HG02588 (cell line): ENCODE results near the gene SVIL.
"Not testable (repeated sequence)": the region's sequence is repeated elsewhere in the genome, so short reads cannot be mapped to it uniquely, and the experiment has no call there.

Experiments used
- ATAC-seq: cut with Tn5 transposase; IDR thresholded peaks from one replicate; pipeline ENCODE4 v1.9.1; 2021; ENCODE audit warnings: mild to moderate bottlenecking, moderate library complexity; ENCODE audit not compliant: unreplicated experiment

The SVIL gene

DNA sequence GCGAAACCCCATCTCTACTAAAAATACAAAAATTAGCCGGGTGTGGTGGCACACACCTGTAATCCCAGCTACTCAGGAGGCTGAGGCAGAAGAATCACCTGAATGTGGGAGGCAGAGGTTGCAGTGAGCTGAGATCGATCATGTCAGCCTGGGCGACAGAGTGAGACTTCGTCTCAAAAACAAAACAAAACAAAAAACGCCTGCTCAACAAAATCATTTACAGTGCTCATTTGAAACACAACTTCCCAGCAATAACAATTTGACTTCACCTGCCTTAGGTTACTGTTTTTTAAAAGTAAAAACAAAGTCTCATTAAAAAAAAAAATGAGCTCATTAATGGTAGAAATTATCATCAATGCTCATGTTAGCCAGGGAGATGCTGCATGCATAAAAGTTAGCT, 10.4 kb downstream of the SVIL start:
- ATAC-seq, result not testable (repeated sequence)

- no peak for ATAC-seq
These were observed 11.0 kb downstream of the SVIL start for GRCh38 chr10:29623797-29624196.

DNA sequence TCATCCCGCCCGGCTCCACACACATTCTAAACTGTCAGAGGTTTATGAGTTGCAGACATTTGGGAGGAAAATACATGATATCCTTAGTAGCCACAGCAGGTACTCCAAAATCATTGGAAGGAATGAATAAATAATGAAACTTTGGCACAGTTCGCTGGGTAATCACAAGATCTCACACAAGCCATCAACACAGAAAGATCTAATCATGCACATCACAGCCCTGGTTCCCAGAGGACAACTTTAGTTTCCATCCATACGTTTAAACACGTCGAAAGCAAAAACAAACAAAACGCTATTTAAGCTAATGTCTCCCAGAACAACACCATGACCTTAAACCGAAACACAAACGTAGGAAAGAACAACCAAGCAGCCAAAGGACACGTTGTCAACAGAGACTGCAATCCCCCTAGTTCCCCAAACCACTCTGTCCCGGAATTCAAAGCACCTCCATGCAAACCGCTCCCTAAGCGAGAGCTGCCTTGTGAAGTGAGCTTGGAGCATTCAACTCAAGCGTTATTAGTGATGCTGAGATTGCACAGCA, 12.3 kb downstream of the SVIL start:
- no peak for ATAC-seq

- no peak for ATAC-seq
These were observed 13.6 kb downstream of the SVIL start for GRCh38 chr10:29621161-29621560.

- ATAC-seq, result no peak
These were observed 14.6 kb downstream of the SVIL start for GRCh38 chr10:29620112-29620690.

DNA sequence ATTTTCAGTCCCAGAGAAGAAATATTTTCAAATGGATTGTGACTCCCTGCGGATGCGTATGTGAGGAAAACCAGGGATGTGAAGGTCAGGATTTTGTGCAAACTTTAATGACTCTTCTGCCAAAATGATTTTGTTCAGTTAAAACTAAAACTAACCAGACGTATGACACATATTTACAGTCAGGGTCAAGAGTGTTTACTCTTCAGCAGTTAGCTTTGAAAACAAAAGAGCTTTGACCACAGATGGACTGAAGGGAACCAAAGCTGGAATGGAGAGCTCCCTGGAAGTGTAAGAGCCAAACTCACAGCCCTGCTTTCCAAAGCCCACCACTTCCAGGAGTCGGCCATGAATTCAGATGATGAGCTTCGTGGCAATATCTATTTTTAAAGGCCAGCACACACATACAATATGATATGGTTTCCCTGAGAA, 15.5 kb downstream of the SVIL start:
- no peak for ATAC-seq

- no peak for ATAC-seq
These were observed 16.2 kb downstream of the SVIL start for GRCh38 chr10:29618341-29619171.

DNA sequence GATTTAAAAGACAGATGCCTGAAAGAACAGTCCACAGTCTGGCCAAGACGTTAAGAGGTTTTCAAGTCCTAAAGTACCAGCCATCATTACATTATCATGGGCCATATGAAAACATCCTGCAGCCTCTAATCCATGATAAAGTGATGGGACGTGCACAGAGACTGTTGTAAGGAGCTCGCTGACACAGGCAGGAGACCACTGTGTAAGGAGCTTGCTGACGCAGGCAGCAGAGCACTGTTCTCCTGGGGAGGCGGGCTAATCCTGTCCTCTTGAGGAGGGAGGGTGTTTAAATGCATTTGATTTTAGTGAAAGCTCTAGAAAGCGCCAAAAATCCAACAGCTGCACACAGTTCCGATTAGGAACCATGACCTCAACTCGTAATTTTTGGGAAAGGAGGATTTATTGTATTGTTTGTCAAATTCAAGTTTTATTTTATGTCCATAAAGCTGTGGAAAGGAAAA, 16.9 kb downstream of the SVIL start:
- no peak for ATAC-seq

DNA sequence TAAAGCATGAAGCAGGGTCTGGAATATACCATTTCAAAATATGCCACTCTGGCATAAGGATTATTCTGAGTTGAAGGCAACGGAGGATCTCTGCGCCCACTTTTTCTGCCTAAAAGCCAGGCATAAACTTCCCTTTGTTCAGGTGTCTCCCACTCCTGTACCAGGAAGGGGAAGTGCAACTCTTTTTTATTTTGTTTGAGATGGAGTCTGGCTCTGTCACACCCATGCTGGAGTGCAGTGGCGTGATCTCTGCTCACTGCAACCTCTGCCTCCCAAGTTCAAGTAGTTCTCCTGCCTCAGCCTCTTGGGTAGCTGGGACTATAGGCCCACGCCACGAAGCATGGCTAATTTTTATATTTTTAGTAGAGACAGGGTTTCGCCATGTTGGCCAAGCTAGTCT, 18.2 kb downstream of the SVIL start:
- no peak for ATAC-seq

- ATAC-seq, result no peak
These were observed 19.6 kb downstream of the SVIL start for GRCh38 chr10:29615195-29615594.

DNA sequence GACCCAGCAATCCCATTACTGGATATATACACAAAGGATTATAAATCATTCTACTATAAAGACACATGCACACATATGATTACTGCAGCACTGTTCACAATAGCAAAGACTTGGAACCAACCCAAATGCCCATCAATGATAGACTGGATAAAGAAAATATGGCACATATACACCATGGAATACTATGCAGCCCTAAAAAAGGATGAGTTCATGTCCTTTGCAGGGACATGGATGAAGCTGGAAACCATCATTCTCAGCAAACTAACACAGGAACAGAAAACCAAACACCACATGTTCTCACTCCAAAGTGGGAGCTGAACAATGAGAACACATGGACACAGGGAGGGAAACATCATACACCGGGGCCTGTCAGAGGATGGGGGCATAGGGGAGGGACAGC, 20.5 kb downstream of the SVIL start:
- not testable (repeated sequence) for ATAC-seq

DNA sequence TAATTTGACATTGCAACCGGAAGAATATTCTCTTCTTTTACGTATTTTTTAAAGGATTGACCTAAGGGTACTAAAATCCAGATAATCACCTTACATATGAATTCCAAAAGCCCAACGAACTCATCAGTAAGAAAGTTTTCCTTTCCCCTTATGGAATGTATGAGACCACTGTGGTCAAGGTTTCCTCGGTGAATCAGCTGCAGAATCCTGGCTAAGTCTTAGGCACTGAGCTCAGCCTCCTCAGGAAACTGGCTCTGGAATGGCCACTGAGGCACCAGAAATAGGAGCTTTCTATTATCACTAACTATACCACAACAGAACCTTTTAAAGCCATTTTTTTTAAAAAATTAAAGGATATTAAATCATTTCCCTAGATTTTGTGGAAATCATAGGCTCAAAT, 21.0 kb downstream of the SVIL start:
- ATAC-seq, result no peak

GRCh38 chr10:29613196-29613595, 21.6 kb downstream of the SVIL start:
- ATAC-seq, result no peak

GRCh38 chr10:29612657-29613056, 22.1 kb downstream of the SVIL start:
- no peak for ATAC-seq

GRCh38 chr10:29611781-29612381, 22.9 kb downstream of the SVIL start:
- ATAC-seq, result no peak

DNA sequence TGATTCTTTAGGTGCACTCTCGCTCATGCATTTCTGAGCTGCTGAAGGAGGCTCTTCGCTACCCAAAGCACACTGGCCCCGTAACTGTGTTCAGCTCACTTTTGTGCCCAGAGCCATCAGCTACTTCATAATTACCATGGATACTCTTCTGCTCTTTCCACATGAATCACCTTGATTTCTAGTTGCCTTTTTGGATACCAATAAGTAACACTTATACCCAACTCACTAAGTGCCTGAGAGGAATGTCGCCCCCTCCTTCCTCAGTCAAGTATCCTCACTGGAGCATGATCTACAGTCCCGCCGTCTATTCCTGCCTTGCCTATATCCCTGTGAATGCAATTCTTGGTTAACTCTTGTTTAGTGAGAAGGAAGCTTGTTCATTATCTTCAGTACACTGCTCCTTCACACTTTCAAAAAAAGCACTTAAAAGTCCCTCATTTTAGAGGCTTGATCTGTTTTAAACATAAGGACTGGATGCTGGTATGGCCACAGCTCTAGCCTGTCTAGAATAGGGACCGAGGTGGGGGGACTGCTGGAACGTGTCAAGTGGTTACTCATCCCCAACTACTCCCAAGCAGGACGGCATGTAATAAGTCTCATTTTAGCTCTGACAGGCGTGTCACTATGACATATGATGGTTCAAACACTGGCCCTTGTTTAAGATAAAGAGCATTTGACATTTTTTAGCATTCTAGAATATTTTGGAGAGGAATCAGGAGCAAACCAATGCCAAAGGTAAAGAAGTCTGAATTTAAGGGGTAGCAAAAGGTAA, 23.7 kb downstream of the SVIL start:
- no peak for ATAC-seq

- not testable (repeated sequence) for ATAC-seq
These were observed 24.4 kb downstream of the SVIL start for GRCh38 chr10:29610331-29610730.

- no peak for ATAC-seq
These were observed 25.1 kb downstream of the SVIL start for GRCh38 chr10:29609696-29610095.

DNA sequence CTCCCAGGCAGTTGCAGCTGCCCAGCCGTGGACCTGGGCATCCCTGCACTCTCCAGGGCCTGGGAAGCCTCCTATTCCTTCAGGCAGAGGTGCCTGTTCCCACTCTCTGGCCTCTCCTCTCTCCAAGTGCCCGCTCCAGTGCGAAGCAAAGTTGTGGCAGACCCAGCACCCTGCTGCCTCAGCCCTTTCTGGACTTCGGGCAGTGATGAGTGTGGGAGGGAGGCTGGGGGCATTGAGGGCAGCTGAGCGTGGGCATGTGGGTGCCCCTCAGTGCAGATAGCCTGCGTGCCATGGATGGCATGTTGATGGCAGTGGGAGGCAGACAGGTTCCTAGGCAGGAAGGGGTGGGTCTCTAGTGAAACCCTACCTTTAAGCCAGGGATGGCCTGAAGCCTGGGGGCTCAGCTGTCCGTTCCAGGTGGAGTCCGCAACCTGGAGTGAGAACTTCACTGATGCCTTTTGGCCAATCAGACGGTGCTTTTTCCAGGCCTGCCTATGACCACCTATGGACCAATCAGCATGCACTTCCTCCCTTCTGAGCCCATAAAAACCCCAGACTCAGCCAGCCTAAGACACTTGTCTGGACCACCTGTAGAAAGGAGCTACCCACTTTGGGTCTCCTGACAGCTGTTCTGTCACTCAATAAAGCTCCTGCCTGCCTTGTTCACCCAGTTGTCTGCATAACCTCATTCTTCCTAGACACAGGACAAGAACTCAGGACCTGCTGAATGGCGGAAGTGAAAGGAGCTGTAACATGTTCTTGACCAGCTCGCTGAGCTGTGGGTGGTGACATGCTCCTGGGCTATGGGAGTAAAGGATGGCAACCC, 26.1 kb downstream of the SVIL start:
- ATAC-seq, result no peak

- no peak for ATAC-seq
These were observed 26.7 kb downstream of the SVIL start for GRCh38 chr10:29608062-29608461.
